Tibial nerve (tissue), 3 donors: ENCODE results near the gene CPSF7.

ENCODE experiments used
- POLR2A ChIP-seq, 2 donors: fragments of 450-650 bp; IDR thresholded peaks; one replicate each; pipeline ENCODE4 v1.6.1; 2017; ENCODE audit warnings: antibody characterized with exemption in 2 of 2, mild to moderate bottlenecking in 2 of 2, moderate library complexity in 2 of 2
- TF ChIP-seq, protein P1 (sequence below), 5 experiments: fragments of 200-600 bp in 3 of 5; fragments of 450-650 bp in 2 of 5; sonication (generic) in 3 of 5; IDR thresholded peaks; one replicate each; pipeline ENCODE4 v1.5.1; 2016 to 2019; ENCODE audit warnings: antibody characterized with exemption in 5 of 5, mild to moderate bottlenecking in 3 of 5, moderate library complexity in 2 of 5

DNA sequence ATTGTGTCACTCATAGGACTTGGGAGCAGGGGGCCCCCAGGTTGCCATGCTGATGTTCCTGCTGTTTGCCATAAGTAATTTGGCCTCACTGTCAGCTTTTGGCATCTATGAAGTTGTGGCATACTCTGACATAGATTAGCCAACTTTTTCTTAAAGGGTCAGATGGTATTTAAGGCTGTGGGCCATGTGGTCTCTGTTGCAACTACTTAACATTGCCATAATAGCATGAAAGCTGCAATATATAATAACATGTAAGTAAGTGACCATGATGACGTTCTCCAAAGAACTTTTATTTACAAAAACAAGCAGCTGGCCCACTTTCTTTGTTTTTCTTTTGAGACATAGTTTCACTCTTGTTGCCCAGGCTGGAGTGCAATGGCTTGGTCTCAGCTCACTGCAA is 39.6 kb downstream of the CPSF7 start:
- no peak for TF ChIP-seq POLR2A (IDR thresholded peaks at IDR 0.05)
- TF ChIP-seq, protein P1, sequence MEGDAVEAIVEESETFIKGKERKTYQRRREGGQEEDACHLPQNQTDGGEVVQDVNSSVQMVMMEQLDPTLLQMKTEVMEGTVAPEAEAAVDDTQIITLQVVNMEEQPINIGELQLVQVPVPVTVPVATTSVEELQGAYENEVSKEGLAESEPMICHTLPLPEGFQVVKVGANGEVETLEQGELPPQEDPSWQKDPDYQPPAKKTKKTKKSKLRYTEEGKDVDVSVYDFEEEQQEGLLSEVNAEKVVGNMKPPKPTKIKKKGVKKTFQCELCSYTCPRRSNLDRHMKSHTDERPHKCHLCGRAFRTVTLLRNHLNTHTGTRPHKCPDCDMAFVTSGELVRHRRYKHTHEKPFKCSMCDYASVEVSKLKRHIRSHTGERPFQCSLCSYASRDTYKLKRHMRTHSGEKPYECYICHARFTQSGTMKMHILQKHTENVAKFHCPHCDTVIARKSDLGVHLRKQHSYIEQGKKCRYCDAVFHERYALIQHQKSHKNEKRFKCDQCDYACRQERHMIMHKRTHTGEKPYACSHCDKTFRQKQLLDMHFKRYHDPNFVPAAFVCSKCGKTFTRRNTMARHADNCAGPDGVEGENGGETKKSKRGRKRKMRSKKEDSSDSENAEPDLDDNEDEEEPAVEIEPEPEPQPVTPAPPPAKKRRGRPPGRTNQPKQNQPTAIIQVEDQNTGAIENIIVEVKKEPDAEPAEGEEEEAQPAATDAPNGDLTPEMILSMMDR (IDR thresholded peaks at IDR 0.05): no peak
